ENCODE data around the gene ASB2. TPM values are rescaled to one million over a fixed set of nuclear protein-coding genes. Genes with fewer than 3 reads are reported as not detected.

The ASB2 gene
- total RNA-seq, 2 donors from 2014 or later = 43.3 to 45.6 TPM

DNA sequence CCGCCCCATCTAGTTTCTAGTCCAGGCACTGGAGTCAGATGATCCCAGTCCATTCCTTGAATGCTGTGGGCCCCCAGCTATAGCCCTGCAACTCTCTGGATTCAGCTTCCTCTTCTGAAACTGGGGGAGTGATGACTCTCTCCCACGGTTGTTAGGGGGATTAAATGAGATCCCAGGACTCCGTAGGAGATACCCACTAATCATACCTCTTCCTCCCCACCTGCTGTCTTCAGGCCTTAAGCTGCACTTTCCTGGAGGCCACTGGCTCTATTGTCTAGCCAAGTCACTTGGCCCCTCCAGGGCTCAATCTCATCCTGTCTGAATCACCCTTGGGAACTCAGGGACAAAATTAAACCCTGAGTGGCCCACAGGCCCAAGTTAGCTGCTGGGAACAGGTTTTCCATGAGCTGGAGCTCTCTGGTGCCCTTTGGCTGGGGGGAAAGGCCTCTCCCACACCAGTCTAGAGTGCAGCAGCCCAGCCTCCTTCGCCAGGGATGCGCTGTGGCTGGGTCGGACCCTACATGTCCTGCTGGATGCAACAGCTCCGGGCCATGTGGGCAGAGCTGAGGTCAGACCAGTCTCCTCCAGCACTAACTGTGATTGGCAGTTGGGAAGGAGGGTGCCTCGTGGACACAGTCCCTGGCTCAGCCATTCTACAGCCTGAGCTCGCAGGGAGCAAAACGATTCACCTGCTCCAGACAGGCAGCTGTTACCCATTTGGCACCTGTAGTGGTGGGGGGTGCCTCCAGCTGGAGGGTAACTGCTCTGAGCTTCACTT, 6.0 kb upstream of the ASB2 start:
- Mint-ChIP-seq H3K27me3 (ENCODE audit: low read depth) (no peaks in the 10 kb centered on the region), H3K4me1 (ENCODE audit: low read depth) (peaks cover 65% of the 10 kb centered on the region), H3K9me3 (no peaks in the 10 kb centered on the region), H3K4me3 (no peak overlapping the region), H3K27ac (no peak overlapping the region), H3K36me3 (ENCODE audit: insufficient read depth in 2 of 2) (peaks cover 4 to 8% of the 10 kb centered on the region in 2 donors)
- DNase-seq (no peak), ATAC-seq (replicated peaks in 1 of 2) (no peak)

DNA sequence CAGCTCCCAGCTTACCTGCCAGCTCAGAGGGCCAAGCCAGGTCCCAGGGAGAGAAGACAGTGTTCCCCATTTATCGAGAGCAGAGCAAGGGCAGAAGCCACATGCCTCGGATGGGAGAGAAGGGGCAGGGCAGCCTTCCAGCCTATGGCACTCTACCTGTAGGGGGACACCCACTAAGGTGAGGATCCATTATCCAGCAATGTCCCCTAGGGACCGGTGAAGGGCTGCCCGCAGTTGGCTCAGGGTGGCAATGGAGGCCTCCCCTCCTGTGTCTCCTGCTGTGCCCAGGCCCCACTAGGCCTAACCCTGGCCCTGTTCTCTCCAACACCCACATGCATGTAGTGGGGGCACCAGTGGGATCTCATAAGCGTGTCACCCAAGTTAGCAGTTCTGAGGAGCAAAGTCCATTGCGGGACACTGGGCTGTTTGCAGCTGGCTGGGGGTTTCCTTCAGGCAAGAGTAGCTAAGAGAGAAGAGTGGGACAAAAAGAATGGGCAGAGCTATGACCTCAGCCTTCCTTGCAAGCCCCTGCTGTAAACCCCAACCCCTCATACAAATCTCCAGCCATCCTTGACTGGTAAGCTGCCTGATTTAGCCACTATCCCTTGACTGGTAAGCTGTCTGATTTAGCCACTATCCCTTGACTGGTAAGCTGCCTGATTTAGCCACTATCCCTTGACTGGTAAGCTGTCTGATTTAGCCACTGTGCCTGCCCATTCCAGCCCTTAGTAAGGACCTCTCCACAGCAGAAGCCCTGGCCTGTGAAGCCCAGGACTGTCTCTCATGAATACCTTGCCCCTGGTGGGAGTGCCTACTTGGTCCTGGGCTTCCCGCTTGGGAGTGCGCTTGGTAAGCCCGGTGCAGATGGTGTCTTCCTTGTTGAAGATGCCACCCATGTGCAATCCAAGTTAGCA, 5.2 kb upstream of the ASB2 start:
- peak overlapping the region; percentile 4 for H3K27ac Mint-ChIP-seq
- H3K27me3 Mint-ChIP-seq (ENCODE audit: low read depth) = no peaks in the 10 kb centered on the region
- ATAC-seq (replicated peaks in 1 of 2) (no peak), DNase-seq (no peak)
- no peak overlapping the region for H3K4me3 Mint-ChIP-seq
- peaks cover 73% of the 10 kb centered on the region for H3K4me1 Mint-ChIP-seq (ENCODE audit: low read depth)
- peaks cover 8 to 15% of the 10 kb centered on the region in 2 donors for H3K36me3 Mint-ChIP-seq (ENCODE audit: insufficient read depth in 2 of 2)
- H3K9me3 Mint-ChIP-seq = peaks cover 0 to 3% of the 10 kb centered on the region in 2 donors

DNA sequence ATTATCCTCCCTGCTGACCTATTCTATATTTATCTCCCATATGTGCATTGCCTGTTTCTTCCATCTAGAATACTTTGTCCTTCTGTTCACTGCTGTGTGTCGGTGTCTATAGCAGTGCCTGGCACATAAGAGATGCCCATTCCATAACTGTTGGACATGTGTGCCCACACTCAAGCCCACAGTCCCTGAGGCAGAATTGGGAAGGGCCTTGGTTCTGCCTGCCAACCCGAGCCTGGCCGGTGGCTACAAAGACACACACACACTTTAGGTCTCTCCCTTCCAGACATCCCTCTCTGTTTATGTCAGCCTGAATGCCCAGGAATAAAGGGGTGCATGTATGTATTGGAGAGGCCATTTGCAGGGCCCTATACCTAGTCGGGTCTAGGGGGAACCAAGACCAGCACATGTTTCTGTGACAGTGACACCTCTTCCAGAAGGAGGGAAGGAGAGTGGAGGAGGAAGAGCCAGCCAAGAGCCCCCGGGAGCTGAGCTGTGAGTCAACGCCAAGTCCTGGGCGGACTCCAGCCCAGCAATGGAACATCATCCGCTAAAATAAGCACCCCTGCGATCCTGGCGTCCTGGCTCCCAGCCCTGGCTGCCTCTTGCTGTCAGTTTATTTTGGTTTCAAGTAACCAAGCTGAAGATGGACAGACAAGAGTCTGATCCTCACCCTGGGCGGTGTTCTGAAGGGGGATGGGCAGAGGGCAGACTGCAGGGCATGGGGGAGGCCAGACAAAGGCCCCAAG, 4.3 kb upstream of the ASB2 start:
- peak overlapping the region; percentile 64 for H3K27ac Mint-ChIP-seq
- ATAC-seq (replicated peaks in 1 of 2) (no peak), DNase-seq (no peak)
- H3K9me3 Mint-ChIP-seq = peaks cover 1 to 6% of the 10 kb centered on the region in 2 donors
- no peaks in the 10 kb centered on the region for H3K27me3 Mint-ChIP-seq (ENCODE audit: low read depth)
- peaks cover 79% of the 10 kb centered on the region for H3K4me1 Mint-ChIP-seq (ENCODE audit: low read depth)
- peaks cover 11 to 21% of the 10 kb centered on the region in 2 donors for H3K36me3 Mint-ChIP-seq (ENCODE audit: insufficient read depth in 2 of 2)
- peak overlapping the region; percentile 52 to 67 for H3K4me3 Mint-ChIP-seq

GRCh38 chr14:93978735-93979134, 2.4 kb upstream of the ASB2 start:
- no peak for ATAC-seq (replicated peaks in 1 of 2)
- H3K27me3 Mint-ChIP-seq (ENCODE audit: low read depth) = no peaks in the 10 kb centered on the region
- peak overlapping the region; percentile 55 to 82 for H3K4me3 Mint-ChIP-seq
- H3K9me3 Mint-ChIP-seq = peaks cover 1 to 6% of the 10 kb centered on the region in 2 donors
- peak overlapping the region; percentile 92 for H3K27ac Mint-ChIP-seq
- H3K36me3 Mint-ChIP-seq (ENCODE audit: insufficient read depth in 2 of 2) = peaks cover 11 to 26% of the 10 kb centered on the region in 2 donors
- DNase-seq = no peak
- H3K4me1 Mint-ChIP-seq (ENCODE audit: low read depth) = peaks cover 87% of the 10 kb centered on the region

DNA sequence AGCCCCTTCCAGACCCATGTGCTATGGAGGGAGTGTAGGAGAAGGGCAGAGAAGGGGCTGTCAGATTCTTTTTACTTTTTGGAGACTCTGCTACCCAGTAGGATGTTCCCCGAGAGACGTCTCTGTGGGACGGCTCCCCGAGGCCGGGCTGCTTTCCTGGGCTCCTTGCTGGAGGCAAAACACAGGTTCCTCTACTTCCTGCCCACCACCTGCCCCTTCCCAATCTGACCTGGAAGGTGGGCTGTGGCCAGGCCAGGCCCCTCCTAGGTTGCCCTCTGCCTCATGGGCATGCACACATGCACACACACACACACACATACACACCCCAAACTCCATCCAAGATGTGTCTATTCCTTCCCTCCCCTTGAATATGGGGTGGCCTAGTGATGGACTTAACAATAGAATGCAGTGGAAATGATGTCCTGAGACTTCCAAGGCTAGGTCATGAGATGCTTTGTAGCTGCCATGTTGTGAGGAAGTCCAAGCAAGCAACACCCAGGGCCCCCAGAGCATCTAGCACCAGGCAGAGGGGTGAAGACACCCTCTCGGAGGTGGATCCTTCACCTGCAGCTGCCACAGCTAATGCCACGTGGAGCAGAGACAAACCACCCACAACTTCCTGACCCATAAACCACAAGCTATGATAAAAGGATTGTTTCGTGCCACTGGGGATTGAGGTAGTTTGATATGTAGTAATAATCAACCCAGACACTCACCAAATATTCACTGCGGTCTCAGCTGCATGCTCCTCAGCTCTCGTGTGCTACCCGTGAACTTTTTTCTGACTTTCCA, 1.6 kb upstream of the ASB2 start:
- no peaks in the 10 kb centered on the region for H3K27me3 Mint-ChIP-seq (ENCODE audit: low read depth)
- DNase-seq (peak; percentile 81 to 89), ATAC-seq (replicated peaks in 1 of 2) (peak; percentile 80 to 87)
- H3K4me1 Mint-ChIP-seq (ENCODE audit: low read depth) = peaks cover 95% of the 10 kb centered on the region
- peaks cover 11 to 28% of the 10 kb centered on the region in 2 donors for H3K36me3 Mint-ChIP-seq (ENCODE audit: insufficient read depth in 2 of 2)
- peak overlapping the region; percentile 80 to 82 for H3K4me3 Mint-ChIP-seq
- H3K27ac Mint-ChIP-seq = peak overlapping the region; percentile 92
- H3K9me3 Mint-ChIP-seq = peaks cover 1 to 6% of the 10 kb centered on the region in 2 donors

GRCh38 chr14:93977171-93977570, 801 bp upstream of the ASB2 start:
- Mint-ChIP-seq H3K4me1 (ENCODE audit: low read depth) (peaks cover 100% of the 10 kb centered on the region), H3K4me3 (peak overlapping the region; percentile 80 to 82), H3K27ac (peak overlapping the region; percentile 92), H3K36me3 (ENCODE audit: insufficient read depth in 2 of 2) (peaks cover 11 to 29% of the 10 kb centered on the region in 2 donors), H3K27me3 (ENCODE audit: low read depth) (no peaks in the 10 kb centered on the region), H3K9me3 (peaks cover 1 to 6% of the 10 kb centered on the region in 2 donors)
- ATAC-seq (replicated peaks in 1 of 2) (no peak), DNase-seq (no peak)

GRCh38 chr14:93975791-93976476, 436 bp downstream of the ASB2 start:
- peak; percentile 26 to 38 for ATAC-seq (replicated peaks in 1 of 2)
- DNase-seq = peak in 1 of 2 donors; percentile 59
- peaks cover 100% of the 10 kb centered on the region for H3K4me1 Mint-ChIP-seq (ENCODE audit: low read depth)
- peak overlapping the region; percentile 80 to 82 for H3K4me3 Mint-ChIP-seq
- peak overlapping the region; percentile 92 for H3K27ac Mint-ChIP-seq
- H3K36me3 Mint-ChIP-seq (ENCODE audit: insufficient read depth in 2 of 2) = peaks cover 11 to 29% of the 10 kb centered on the region in 2 donors
- no peaks in the 10 kb centered on the region for H3K27me3 Mint-ChIP-seq (ENCODE audit: low read depth)
- H3K9me3 Mint-ChIP-seq = peaks cover 1 to 6% of the 10 kb centered on the region in 2 donors

DNA sequence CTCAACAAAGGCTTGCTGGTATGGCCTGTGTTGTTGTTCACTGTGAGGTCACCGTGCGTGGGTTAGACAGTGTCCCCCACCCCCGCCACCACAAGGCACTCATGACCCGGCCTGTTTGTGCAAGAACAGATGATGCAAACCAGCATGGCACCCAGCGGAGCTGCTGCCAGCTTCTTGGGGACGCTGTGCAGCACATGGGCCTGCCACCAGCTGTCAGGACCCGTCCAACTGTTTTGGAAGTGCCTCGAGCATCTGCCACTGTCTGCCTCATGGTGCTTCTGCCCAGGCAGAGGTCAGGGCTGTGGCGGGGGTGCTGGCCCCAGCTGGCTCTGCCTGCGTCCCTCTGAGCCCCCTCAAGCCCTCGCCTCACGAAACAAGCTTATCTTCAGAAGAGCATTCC, 1.5 kb downstream of the ASB2 start:
- H3K4me3 Mint-ChIP-seq = peak overlapping the region; percentile 80 to 82
- no peaks in the 10 kb centered on the region for H3K27me3 Mint-ChIP-seq (ENCODE audit: low read depth)
- peaks cover 100% of the 10 kb centered on the region for H3K4me1 Mint-ChIP-seq (ENCODE audit: low read depth)
- ATAC-seq (replicated peaks in 1 of 2) (no peak), DNase-seq (peak in 1 of 2 donors; percentile 24)
- H3K36me3 Mint-ChIP-seq (ENCODE audit: insufficient read depth in 2 of 2) = peaks cover 6 to 29% of the 10 kb centered on the region in 2 donors
- H3K27ac Mint-ChIP-seq = no peak overlapping the region
- peaks cover 1 to 6% of the 10 kb centered on the region in 2 donors for H3K9me3 Mint-ChIP-seq

DNA sequence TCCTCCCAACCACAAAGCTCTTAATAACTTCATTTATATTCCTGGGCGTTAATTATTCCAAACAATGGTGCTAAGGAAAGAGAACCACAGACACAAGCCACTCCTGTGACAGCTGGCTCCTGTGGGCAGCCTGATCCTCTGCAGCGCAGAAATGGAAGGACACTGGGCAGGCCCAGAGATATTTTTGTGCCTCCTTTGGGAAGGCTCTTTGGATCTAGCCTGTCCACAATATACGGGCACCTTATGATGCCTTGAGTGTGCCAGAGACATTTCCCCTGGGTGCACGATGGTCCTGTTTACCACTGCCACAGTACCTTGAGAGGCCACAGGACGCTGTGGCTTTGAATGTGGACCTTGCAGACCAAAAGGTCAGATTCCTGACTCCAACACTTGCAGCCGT, 2.1 kb downstream of the ASB2 start:
- Mint-ChIP-seq H3K27me3 (ENCODE audit: low read depth) (no peaks in the 10 kb centered on the region), H3K9me3 (peaks cover 1 to 6% of the 10 kb centered on the region in 2 donors), H3K36me3 (ENCODE audit: insufficient read depth in 2 of 2) (peaks cover 6 to 29% of the 10 kb centered on the region in 2 donors), H3K27ac (peak overlapping the region; percentile 86), H3K4me1 (ENCODE audit: low read depth) (peaks cover 100% of the 10 kb centered on the region), H3K4me3 (peak overlapping the region; percentile 55 to 80)
- DNase-seq = no peak
- ATAC-seq (replicated peaks in 1 of 2) = no peak

DNA sequence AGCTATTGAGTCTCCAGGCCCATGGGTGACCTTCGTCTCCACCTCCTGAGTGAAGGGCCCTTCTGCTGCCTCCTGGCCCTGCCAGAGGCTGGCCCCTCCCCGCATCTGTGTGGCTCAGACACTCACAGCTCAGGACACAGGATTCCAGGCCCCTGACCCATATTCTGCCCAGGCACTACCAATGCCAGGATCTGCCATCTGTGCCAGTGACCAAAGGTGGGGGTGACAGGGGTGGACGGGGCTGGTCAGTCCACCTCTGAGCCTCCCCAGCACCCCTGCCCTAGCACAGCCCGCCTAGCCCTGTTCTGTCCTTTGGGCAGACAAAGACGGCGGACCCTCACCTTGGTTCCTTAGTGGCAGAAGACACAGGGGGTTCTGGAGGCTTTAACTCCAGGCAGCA, 2.8 kb downstream of the ASB2 start:
- DNase-seq (no peak), ATAC-seq (replicated peaks in 1 of 2) (no peak)
- Mint-ChIP-seq H3K36me3 (ENCODE audit: insufficient read depth in 2 of 2) (peaks cover 6 to 29% of the 10 kb centered on the region in 2 donors), H3K27ac (no peak overlapping the region), H3K4me3 (peak overlapping the region; percentile 55 to 80), H3K9me3 (peaks cover 1 to 6% of the 10 kb centered on the region in 2 donors), H3K27me3 (ENCODE audit: low read depth) (no peaks in the 10 kb centered on the region), H3K4me1 (ENCODE audit: low read depth) (peaks cover 100% of the 10 kb centered on the region)

DNA sequence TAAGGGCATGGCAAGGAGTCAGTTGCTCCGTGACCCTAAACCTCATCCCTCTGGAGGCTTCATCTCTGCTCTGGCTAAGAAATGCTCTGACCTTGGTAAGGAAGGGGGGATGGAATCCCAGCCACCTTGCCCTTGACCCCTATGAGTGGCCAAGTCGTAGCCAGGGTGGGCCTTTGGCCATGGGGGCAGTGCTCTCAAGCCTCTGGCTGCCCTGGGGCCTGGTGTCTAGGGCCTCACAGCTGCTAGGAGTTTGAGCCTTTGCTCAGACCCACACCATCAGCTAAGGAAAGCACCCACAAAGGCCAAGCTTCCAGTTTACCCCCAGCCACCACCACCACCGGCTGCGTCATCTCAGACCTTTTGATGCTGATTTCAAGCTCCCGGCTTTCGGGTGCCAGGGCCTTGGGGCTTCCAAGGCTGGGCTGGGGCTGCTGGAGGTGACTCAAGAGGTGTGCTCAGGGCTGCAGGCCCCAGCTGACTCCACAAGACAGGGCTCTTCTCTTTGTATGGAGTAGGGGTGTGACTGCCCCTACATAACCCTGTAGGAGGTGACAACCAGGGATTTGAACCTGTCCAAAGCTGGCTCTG, 3.7 kb downstream of the ASB2 start:
- H3K27ac Mint-ChIP-seq = peak overlapping the region; percentile 92
- peaks cover 92% of the 10 kb centered on the region for H3K4me1 Mint-ChIP-seq (ENCODE audit: low read depth)
- ATAC-seq (replicated peaks in 1 of 2) (peak; percentile 24 to 32), DNase-seq (peak; percentile 69 to 71)
- H3K4me3 Mint-ChIP-seq = peak overlapping the region; percentile 70 to 71
- H3K9me3 Mint-ChIP-seq = peaks cover 1 to 6% of the 10 kb centered on the region in 2 donors
- H3K36me3 Mint-ChIP-seq (ENCODE audit: insufficient read depth in 2 of 2) = peaks cover 6 to 24% of the 10 kb centered on the region in 2 donors
- no peaks in the 10 kb centered on the region for H3K27me3 Mint-ChIP-seq (ENCODE audit: low read depth)

Data from activated T-cell treated with anti-CD3 and anti-CD28 coated beads, Interleukin-2, amount 50 U/mL, for 72 hours (primary cell).